LNCaP clone FGC (cell line): ENCODE data around the gene PPP1R7.
"Not testable (repeated sequence)": the region's sequence is repeated elsewhere in the genome, so short reads cannot be mapped to it uniquely, and the experiment has no call there.

ENCODE experiments used
- DNase-seq: peaks from one replicate; pipeline ENCODE4 v3.0.0-alpha.2; 2011; ENCODE audit warnings: low read depth
- H3K4me3 ChIP-seq: 2 replicates; pipeline ENCODE4 v1.5.1; 2011; ENCODE audit warnings: mild to moderate bottlenecking, low read depth, low read length, control low read depth
- TF ChIP-seq, protein P1 (sequence below): IDR thresholded peaks from 2 replicates; pipeline ENCODE4 v1.5.1; 2012; ENCODE audit warnings: mild to moderate bottlenecking; ENCODE audit not compliant: control insufficient read depth, insufficient read depth; ENCODE audit errors: extremely low read depth

The PPP1R7 gene

DNA sequence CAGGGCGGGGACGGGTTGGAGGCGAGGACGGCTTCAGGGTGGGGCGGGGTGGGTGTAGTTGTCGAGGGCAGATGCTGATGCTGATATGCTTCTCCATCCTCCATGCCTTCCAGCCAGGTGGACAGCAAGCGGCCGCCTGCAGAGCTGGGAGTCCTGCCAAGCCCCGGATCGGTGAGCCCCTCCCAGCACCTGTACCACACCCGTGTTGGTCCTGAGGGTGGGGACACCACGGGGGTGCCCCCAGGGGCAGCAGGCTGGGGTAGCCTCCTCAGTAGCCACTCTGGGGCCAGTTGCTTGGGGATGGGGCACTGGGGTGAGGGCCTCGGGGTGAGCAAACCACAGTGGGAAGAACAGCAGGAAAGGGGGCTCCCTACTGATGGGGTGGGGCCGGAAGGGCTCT lies 40.8 kb downstream of the PPP1R7 start:
- no peak for DNase-seq
- TF ChIP-seq, protein P1, sequence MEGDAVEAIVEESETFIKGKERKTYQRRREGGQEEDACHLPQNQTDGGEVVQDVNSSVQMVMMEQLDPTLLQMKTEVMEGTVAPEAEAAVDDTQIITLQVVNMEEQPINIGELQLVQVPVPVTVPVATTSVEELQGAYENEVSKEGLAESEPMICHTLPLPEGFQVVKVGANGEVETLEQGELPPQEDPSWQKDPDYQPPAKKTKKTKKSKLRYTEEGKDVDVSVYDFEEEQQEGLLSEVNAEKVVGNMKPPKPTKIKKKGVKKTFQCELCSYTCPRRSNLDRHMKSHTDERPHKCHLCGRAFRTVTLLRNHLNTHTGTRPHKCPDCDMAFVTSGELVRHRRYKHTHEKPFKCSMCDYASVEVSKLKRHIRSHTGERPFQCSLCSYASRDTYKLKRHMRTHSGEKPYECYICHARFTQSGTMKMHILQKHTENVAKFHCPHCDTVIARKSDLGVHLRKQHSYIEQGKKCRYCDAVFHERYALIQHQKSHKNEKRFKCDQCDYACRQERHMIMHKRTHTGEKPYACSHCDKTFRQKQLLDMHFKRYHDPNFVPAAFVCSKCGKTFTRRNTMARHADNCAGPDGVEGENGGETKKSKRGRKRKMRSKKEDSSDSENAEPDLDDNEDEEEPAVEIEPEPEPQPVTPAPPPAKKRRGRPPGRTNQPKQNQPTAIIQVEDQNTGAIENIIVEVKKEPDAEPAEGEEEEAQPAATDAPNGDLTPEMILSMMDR, result no peak
- no peak overlapping the region for H3K4me3 ChIP-seq

DNA sequence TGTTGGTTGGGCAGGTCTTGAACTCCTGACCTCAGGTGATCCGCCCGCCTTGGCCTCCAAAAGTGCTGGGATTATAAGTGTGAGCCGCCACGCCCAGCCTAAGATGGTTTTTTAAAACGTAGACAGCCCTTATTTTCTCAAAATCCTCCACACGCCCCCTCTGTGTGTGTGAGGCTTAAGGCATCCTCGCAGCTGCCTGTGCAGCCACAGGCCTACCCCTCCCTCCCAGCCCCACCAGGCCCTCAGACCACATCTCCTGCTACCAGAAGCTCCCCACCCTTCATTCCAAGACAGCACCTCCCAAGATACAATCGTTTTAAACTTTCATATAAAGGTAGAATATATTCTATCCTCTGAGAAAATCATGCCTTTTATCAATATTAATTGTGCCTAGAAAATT lies 43.0 kb downstream of the PPP1R7 start:
- DNase-seq, result no peak
- TF ChIP-seq, protein P1, result no peak
- no peak overlapping the region for H3K4me3 ChIP-seq

DNA sequence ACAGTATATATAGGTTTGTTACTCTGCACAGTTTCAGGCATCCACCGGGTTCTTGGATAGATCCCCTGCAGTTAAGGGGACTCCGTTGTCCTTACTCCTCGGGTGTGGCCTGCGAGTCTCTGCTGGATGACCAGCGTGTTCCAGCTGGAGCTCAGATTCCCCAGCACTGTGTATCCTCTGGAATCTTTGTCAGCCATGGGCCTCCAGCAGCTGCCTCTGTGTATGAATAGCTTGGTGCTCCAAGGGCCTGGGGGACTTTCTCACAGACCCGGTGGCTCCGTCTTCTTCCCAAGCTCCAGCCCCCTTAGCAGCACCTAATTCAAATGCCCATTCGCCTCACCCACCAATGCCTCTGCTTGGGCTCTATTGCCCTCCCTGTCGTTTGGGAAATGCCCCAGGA lies 44.5 kb downstream of the PPP1R7 start:
- no peak overlapping the region for H3K4me3 ChIP-seq
- DNase-seq, result no peak
- TF ChIP-seq, protein P1, result no peak

DNA sequence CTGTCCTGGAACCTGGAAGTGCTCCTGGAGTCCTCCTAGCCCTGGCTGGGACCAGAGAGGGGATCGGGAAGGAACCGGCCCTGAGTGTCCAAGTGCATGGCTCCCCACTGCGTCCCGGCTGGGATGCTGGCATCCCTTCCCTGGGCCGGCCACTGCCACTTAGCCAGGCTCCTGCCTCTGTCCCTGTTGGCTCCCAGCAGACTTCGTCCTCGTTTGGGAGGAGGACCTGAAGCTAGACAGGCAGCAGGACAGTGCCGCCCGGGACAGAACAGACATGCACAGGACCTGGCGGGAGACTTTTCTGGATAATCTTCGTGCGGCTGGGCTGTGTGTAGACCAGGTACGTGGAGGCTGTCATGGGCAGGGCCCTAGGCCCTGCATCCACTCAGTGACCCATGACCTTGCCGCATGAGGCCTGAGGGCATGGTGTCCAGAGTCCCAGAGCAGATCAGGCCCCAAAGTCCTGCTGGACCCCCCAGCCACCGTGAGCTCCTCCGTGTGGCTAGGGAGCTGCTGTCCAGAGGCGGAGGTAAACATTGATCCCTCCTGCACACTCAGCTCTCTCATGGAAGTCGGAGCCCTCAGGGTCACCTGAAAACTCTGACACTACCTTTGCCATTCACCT lies 45.4 kb downstream of the PPP1R7 start:
- H3K4me3 ChIP-seq, result no peak overlapping the region
- TF ChIP-seq, protein P1, result no peak
- DNase-seq, result no peak

DNA sequence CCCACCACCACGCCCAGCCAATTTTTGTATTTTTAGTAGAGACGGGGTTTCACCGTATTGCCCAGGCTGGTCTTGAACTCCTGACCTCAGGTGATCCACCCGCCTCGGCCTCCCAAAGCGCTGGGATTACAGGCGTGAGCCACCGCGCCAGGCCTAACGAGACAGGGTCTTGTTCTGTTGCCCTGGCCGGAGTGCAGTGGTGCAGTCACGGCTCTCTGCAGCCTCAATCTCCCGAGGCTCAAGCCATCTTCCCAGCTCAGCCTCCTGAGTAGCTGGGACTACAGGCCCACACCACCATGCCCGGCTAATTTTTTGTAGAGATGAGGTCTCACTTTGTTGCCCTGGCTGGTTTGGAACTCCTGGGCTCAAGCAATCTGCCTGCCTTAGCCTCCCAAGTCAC lies 47.0 kb downstream of the PPP1R7 start:
- not testable (repeated sequence) for DNase-seq, H3K4me3 ChIP-seq

DNA sequence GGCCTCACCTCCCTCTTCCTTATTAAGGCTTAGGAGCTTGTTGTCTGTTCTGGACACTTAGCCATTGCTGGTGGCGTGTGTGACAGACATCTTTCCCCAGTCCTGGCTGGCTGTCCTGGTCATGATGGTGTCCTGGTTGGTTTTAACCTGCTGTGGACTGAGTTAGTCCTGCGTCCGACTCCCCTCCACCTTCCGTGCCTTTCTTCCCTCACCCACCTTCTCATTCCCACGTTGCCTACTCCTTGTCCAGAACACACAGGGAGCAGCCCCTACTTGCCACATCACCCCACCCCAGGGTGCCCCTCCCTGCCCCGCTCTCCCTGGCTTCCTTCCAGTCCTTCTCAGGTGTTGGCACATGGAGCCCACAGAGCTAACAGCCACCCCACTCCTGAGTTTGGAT lies 47.7 kb downstream of the PPP1R7 start:
- H3K4me3 ChIP-seq, result no peak overlapping the region
- TF ChIP-seq, protein P1, result no peak
- DNase-seq, result no peak

DNA sequence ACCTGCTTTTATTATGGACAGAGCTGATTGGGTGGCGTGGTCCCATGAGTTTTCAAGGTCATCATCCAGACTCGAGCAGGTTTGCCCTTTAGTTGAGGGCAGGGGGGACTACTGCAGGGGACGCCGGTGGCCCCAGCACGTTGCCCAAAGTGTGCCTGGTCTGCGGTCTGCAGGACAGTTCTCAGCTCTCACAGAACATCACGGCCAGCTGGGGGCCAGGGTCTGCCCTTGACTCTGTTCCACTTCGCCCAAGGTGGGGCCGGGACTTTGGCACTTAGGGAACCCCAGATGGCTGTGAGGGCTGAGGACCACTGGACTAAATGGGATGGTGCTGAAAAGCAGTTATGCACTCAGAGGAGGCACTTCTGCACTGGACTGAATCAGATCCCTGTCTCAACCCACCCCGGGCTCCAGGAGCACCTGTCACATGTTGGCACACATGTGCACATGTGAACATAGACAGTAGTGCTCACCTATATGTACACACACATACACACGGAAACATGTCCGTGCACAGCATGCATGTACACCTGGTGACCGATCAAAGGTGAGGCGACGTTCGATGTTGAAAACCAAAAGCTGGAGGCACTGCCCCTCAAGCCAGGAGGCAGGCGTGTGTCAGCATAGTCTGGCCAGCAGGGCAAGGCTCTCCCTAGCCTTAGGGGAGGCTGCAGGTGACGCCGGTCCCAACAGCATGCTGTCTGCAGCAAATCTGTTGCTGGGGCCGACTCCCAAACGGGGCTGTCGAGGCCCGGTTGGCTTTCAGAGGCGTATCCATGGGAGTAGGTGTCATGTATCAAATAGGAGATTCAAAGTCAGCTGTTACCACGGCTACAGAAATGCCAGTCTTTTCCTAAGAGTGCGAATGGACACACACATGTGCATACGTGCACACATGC lies 48.4 kb downstream of the PPP1R7 start:
- DNase-seq, result no peak
- TF ChIP-seq, protein P1, result no peak
- H3K4me3 ChIP-seq, result no peak overlapping the region
